DND-41 (cell line): Measurements from ENCODE around the gene ATP6AP1.

Experiments used
- ATAC-seq: fragments of 200-7000 bp; cut with Tn5 transposase; 3 replicates; pipeline ENCODE4 v1.9.1; 2021; ENCODE audit warnings: low read depth; ENCODE audit not compliant: insufficient read depth
- DNase-seq: peaks from one replicate; pipeline ENCODE4 v3.0.0-alpha.2; 2020
- H2AFZ ChIP-seq: 2 replicates; pipeline ENCODE4 v1.6.0; 2012; ENCODE audit warnings: low read depth, low read length
- H3K27ac ChIP-seq: 2 replicates; pipeline ENCODE4 v1.5.1; 2012; ENCODE audit warnings: low read length, inconsistent platforms
- H3K27me3 ChIP-seq: fragments of 200-600 bp; sonication (generic); 2 replicates; pipeline ENCODE4 v1.6.0; 2012; ENCODE audit warnings: low read length, mild to moderate bottlenecking, inconsistent platforms; ENCODE audit not compliant: insufficient read depth, poor library complexity
- H3K36me3 ChIP-seq: 2 replicates; pipeline ENCODE4 v1.5.1; 2012; ENCODE audit warnings: low read length, inconsistent platforms; ENCODE audit not compliant: insufficient read depth
- H3K4me1 ChIP-seq: 2 replicates; pipeline ENCODE4 v1.5.1; 2012; ENCODE audit warnings: mild to moderate bottlenecking, low read length; ENCODE audit not compliant: insufficient read depth
- H3K4me2 ChIP-seq: 2 replicates; pipeline ENCODE4 v1.6.0; 2012; ENCODE audit warnings: mild to moderate bottlenecking, moderate library complexity, low read length, inconsistent platforms; ENCODE audit not compliant: insufficient read depth
- H3K4me3 ChIP-seq, 2 experiments: fragments of 200-600 bp in 1 of 2; shearing (Covaris generic) in 1 of 2; 2 replicates each; pipeline ENCODE4 v1.5.1; 2012 to 2016; ENCODE audit warnings: inconsistent platforms in 2 of 2, low read length in 2 of 2, mild to moderate bottlenecking in 2 of 2, low read depth in 1 of 2, moderate library complexity in 1 of 2
- H3K79me2 ChIP-seq: 2 replicates; pipeline ENCODE4 v1.6.0; 2012; ENCODE audit warnings: low read length, inconsistent platforms; ENCODE audit not compliant: insufficient read depth
- H3K9ac ChIP-seq: 2 replicates; pipeline ENCODE4 v1.6.0; 2012; ENCODE audit warnings: low read depth, mild to moderate bottlenecking, inconsistent platforms, low read length, moderate library complexity
- H3K9me3 ChIP-seq: 2 replicates; pipeline ENCODE4 v1.5.1; 2012; ENCODE audit warnings: low read length, moderate library complexity, mild to moderate bottlenecking, inconsistent platforms; ENCODE audit not compliant: insufficient read depth, severe bottlenecking
- H4K20me1 ChIP-seq: 2 replicates; pipeline ENCODE4 v1.6.0; 2012; ENCODE audit warnings: low read length; ENCODE audit not compliant: insufficient read depth
- CTCF ChIP-seq: IDR thresholded peaks from 2 replicates; pipeline ENCODE4 v1.5.1; 2012; ENCODE audit warnings: borderline replicate concordance, low read length, moderate library complexity, mild to moderate bottlenecking; ENCODE audit not compliant: poor library complexity, severe bottlenecking; ENCODE audit errors: extremely low read depth
- EZH2 ChIP-seq: IDR thresholded peaks from 3 replicates; pipeline ENCODE4 v1.6.1; 2012; ENCODE audit warnings: borderline replicate concordance, low read depth, mild to moderate bottlenecking, moderate library complexity, low read length, inconsistent platforms; ENCODE audit not compliant: severe bottlenecking

Gene ATP6AP1

GRCh38 chrX:154458954-154459778 is 30.7 kb downstream of the ATP6AP1 start:
- ATAC-seq (peak; percentile 81), DNase-seq (peak; percentile 59)
- TF ChIP-seq EZH2 (no peak), CTCF (no peak)
- H3K27me3 ChIP-seq: no peaks in the 10 kb centered on the region
- H4K20me1 ChIP-seq: peaks cover 10% of the 10 kb centered on the region; the same call in 1 of the 2 replicates
- H3K4me1 ChIP-seq: peaks cover 25% of the 10 kb centered on the region
- no peaks in the 10 kb centered on the region for H3K9me3 ChIP-seq
- peak overlapping the region; percentile 47 to 78; a peak in 3 of 4 replicates for H3K4me3 ChIP-seq
- 0 out of 2 replicates have a peak overlapping the region, but pooled peaks have one; percentile 22 for H2AFZ ChIP-seq
- H3K4me2 ChIP-seq: peak overlapping the region; percentile 72
- H3K9ac ChIP-seq: peak overlapping the region; percentile 67
- no peak overlapping the region; the same call in 1 of the 2 replicates for H3K27ac ChIP-seq
- peaks cover 20% of the 10 kb centered on the region for H3K36me3 ChIP-seq
- peaks cover 14% of the 10 kb centered on the region for H3K79me2 ChIP-seq

- Histone ChIP-seq H3K79me2 (peaks cover 14% of the 10 kb centered on the region), H3K4me1 (peaks cover 25% of the 10 kb centered on the region), H4K20me1 (peaks cover 10% of the 10 kb centered on the region; the same call in 1 of the 2 replicates), H3K4me3 (peak overlapping the region in 1 of 2 experiments; percentile 78; a peak in 2 of 4 replicates), H2AFZ (no peak overlapping the region), H3K9me3 (no peaks in the 10 kb centered on the region), H3K27me3 (no peaks in the 10 kb centered on the region), H3K27ac (no peak overlapping the region), H3K36me3 (peaks cover 25% of the 10 kb centered on the region), H3K9ac (peak overlapping the region; percentile 47; the same call in 1 of the 2 replicates), H3K4me2 (peak overlapping the region; percentile 72)
- DNase-seq: no peak
- no peak for ATAC-seq
- TF ChIP-seq EZH2 (no peak), CTCF (no peak)
Observed at GRCh38 chrX:154459832-154460231, 31.4 kb downstream of the ATP6AP1 start.

- H3K27ac ChIP-seq: no peak overlapping the region
- H3K79me2 ChIP-seq: peaks cover 14% of the 10 kb centered on the region
- no peaks in the 10 kb centered on the region for H3K27me3 ChIP-seq
- no peak overlapping the region for H3K9ac ChIP-seq
- DNase-seq (no peak), ATAC-seq (no peak)
- H2AFZ ChIP-seq: no peak overlapping the region
- H3K4me3 ChIP-seq: no peak overlapping the region
- H4K20me1 ChIP-seq: peaks cover 10% of the 10 kb centered on the region; the same call in 1 of the 2 replicates
- H3K4me2 ChIP-seq: 0 out of 2 replicates have a peak overlapping the region, but pooled peaks have one; percentile 22
- peaks cover 25% of the 10 kb centered on the region for H3K4me1 ChIP-seq
- TF ChIP-seq CTCF: no peak
- no peak for TF ChIP-seq EZH2
- peaks cover 30% of the 10 kb centered on the region for H3K36me3 ChIP-seq
- H3K9me3 ChIP-seq: no peaks in the 10 kb centered on the region
Observed at GRCh38 chrX:154460326-154460725, 31.8 kb downstream of the ATP6AP1 start.
